ENCODE data around the gene TROAP.
"Not testable (repeated sequence)": the region's sequence is repeated elsewhere in the genome, so short reads cannot be mapped to it uniquely, and the experiment has no call there.

Gene TROAP

GRCh38 chr12:49294804-49295081 lies 28.3 kb upstream of the TROAP start:
- DNase-seq: no peak

DNA sequence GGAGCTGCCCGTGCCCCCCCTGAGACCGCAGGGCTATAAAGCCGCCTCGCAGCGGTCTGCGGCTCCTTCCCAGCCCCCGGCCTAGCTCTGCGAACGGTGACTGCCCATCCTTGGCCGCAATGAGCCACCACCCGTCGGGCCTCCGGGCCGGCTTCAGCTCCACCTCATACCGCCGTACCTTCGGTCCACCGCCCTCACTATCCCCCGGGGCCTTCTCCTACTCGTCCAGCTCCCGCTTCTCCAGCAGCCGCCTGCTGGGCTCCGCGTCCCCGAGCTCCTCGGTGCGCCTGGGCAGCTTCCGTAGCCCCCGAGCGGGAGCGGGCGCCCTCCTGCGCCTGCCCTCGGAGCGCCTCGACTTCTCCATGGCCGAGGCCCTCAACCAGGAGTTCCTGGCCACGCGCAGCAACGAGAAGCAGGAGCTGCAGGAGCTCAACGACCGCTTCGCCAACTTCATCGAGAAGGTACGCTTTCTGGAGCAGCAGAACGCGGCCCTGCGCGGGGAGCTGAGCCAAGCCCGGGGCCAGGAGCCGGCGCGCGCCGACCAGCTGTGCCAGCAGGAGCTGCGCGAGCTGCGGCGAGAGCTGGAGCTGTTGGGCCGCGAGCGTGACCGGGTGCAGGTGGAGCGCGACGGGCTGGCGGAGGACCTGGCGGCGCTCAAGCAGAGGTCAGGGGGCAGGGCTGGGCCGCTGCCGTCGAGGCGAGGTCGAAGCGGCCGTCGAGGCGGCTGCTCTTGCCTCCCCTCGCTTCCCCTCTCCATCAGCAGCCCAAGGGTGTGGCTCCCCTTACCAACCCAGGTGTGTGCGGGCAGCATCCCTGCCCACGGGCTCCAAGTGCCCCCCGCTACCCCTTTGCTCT lies 27.7 kb upstream of the TROAP start, which contains the start of gene PRPH:
Gene PRPH (plus strand): TSS at position 66 of the 855 bp plus-strand sequence. CDS start 54 bp downstream, at position 120.
- no peak for DNase-seq

GRCh38 chr12:49296034-49296835 lies 26.8 kb upstream of the TROAP start:
- peak; percentile 35 for DNase-seq

- DNase-seq: peak; percentile 37
Measured at GRCh38 chr12:49296836-49297694, 26.0 kb upstream of the TROAP start.

DNA sequence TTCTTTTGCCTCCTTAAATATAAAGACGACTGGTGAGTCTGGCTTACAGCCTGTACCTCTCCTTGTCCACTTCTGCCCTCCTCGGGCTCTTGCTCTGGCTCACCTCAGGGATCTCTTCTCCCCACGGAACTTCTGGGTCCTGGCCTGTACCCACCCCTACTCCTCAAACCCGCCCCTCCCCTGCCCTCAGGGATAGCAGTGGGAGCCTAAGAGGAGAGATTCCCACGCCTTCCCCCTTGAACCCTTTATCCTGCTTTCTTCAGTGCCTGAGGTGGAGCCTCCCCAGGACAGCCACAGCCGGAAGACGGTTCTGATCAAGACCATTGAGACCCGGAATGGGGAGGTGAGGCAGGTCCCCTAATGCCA lies 25.4 kb upstream of the TROAP start:
- DNase-seq: no peak

- no peak for DNase-seq
Measured at GRCh38 chr12:49298160-49298559, 24.9 kb upstream of the TROAP start.

DNA sequence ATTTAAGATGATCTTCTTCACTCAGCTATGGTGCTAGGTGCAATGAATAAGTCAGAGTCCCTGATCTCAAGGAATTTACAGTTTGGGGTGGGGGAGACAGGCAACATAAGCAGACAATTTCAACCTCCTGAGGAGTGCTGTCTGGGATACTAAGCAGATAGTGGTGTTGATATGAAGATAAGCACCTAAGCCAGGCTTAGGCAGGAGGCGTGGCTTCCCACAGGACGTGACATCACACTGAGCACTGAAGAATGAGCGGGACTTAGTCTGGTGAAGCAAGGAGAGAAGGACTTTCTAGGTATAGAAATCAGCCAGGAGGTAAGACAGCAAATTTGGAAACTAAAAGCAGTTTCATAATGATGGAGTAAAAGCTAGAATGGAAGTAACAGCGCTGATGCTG lies 21.3 kb upstream of the TROAP start:
- no peak for DNase-seq

GRCh38 chr12:49304161-49304560 lies 18.9 kb upstream of the TROAP start:
- DNase-seq: no peak

DNA sequence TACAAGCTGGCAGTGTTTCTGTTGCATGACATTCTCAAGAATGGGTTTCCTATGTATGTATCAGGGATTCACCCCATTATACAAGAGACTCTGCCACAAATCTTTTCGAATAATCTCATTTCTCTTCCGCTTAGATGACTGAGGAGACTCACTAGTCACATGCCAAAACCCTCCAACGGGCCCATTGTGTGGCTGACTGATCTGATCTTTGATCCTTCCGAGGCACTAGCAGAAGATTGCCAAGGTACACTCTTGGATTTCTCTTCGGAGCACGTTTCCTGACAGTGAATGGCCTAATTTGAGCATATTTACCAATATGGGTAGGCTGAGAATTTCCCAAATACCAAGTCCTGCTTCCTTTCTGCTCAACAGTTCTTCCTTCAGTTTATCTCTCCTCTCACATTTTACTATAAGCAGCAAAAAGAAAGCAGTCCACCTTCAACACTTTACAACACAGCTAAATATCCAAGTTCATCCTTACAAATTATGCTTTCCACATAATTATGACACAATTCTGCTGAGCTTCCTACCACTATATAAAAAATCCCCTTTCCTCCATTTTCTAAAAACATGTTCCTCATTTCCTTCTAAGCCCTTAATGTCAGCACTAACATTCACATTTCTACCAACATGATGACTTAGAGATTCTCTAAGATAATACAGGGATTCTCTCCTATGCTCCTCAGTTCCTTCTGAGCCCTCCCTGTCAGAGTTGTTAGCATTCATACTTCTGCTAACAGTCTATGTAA lies 17.1 kb upstream of the TROAP start:
- no peak for DNase-seq

- DNase-seq: no peak
Measured at GRCh38 chr12:49309386-49309785, 13.7 kb upstream of the TROAP start.

GRCh38 chr12:49310451-49311000 lies 12.5 kb upstream of the TROAP start:
- DNase-seq: not testable (repeated sequence)

- no peak for DNase-seq
Measured at GRCh38 chr12:49314811-49315210, 8.2 kb upstream of the TROAP start.

- DNase-seq: not testable (repeated sequence)
Measured at GRCh38 chr12:49317118-49317517, 5.9 kb upstream of the TROAP start.

- not testable (repeated sequence) for DNase-seq
Measured at GRCh38 chr12:49320411-49321103, 2.5 kb upstream of the TROAP start.

DNA sequence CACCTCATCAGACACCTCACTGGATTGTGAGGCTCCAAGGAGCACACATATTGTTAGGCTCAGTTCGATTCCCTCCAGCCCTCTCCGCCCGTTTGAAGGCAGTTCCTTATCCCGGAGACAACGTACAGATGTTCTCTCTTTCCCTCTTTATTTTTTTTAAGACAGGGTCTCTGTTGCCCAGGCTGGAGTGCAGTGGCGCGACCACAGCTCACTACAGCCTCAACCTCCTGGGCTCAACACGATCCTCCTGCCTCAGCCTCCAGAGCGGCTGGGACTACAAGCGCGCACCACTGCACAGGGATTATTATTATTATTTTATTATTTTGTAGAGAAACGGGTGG lies 718 bp upstream of the TROAP start:
- DNase-seq: no peak

GRCh38 chr12:49323524-49324097 lies 556 bp downstream of the TROAP start:
- no peak for DNase-seq

DNA sequence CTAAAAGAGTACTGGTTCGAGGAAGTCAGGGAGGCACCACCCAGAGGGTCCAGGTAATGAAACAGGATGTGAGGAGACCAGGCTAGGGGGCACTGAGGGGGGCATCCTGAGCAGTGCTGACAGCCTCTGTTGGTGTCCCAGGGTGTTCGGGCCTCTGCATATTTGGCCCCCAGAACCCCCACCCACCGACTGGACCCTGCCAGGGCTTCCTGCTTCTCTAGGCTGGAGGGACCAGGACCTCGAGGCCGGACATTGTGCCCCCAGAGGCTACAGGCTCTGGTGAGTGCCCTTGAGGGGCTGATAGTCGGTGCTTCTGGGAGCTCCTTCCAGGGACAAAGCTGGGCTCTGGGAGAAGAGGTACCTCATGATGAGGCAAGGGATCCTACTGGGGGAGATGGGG lies 2.6 kb downstream of the TROAP start:
- no peak for DNase-seq

DNA sequence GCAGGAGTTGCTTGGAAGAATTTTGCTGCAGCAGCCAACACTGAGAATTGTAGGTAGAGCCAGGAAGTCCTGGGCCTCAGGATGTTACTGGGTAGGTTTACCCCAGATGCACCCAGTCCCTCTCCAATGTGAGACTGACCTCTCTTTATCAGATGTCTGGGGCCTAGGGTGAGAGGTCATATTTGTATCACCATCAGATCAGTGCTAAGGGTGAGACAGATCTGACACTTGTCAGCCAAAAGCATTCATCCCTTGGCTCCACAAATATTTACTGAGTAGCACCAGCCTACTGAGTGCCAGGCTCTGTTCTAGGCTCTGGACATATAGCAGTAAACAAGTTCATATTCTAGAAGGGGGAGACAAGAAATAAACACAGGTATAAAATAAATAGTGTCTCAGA lies 4.3 kb downstream of the TROAP start:
- DNase-seq: no peak

DNA sequence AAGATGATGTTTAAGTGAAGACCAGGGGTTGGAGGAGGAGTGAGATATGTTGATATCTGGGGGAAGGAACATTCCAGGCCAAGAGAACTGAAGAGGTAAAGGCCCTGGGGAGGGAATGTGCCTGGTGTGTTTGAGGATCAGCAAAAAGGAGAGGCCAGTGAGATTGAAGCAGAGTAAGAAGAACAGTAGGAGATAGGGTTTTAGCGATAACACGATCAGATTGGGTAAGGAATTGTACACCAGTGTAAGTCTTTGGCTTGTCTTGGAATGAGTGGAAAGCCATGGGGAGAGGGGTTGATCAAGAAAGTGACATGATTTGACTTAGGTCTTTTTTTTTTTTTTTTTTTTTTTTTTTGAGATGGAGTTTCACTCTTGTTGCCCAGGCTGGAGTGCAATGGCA lies 4.8 kb downstream of the TROAP start:
- no peak for DNase-seq

GRCh38 chr12:49328816-49329215 lies 5.8 kb downstream of the TROAP start:
- DNase-seq: no peak

DNA sequence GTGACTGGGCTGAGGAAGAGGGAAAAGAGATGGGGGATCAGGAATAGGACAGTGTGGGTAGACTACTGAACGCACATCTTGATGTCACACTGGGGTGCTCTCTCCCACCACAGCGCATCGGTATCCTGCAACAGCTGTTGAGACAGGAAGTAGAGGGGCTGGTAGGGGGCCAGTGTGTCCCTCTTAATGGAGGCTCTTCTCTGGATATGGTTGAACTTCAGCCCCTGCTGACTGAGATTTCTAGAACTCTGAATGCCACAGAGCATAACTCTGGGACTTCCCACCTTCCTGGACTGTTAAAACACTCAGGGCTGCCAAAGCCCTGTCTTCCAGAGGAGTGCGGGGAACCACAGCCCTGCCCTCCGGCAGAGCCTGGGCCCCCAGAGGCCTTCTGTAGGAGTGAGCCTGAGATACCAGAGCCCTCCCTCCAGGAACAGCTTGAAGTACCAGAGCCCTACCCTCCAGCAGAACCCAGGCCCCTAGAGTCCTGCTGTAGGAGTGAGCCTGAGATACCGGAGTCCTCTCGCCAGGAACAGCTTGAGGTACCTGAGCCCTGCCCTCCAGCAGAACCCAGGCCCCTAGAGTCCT lies 7.1 kb downstream of the TROAP start:
- DNase-seq: no peak

Data from NCI-H1105 (cell line).